HTR-8/SVneo (cell line): Measurements from ENCODE around the gene PIK3R1.

Source experiments
- DNase-seq: peaks from one replicate; pipeline ENCODE4 v3.0.0; 2011; ENCODE audit warnings: low spot score, mixed read lengths; ENCODE audit not compliant: insufficient read length
- FAIRE-seq: peaks from 2 replicates; lab custom pipeline; 2011; peaks lifted over from hg19 to GRCh38; lab: Jason Lieb, UNC

Gene PIK3R1

DNA sequence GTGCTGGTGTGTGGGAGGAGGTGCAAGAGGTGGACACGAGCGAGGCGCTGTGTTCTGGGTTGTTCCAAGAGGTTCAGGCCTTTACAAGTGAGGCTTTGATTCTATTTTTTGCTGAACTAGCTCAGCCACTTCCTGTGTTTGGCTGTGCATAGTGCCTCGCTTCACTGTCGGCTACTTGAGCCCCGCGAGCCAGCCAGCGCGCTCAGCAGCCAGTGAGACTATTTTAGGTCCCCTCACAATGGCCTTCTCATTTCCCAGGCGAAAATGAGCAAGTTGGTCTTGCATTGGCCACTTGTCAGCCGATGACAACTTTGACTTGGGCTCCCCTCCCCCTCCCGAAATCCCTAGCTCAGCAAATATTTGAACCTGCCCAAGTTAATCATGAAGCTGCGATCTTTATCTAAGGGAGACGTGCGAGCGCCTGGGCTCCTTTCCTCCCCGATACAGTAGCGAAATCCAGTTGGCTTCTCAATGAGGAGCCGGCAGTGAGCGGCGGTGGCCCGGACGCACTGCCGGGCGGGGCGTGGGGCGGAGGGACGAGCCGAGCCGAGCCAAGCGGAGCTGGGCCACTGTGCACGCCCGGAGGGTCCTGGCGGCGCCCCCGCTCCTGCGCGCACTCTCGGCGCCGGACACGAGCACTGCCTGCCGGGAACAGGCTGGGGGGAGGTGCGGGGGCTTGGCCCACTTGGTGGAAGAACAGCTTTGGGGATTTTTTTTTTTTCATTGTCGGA lies 72.6 kb downstream of the PIK3R1 start:
- FAIRE-seq (no peak), DNase-seq (peak; percentile 30)

- no peak for DNase-seq
- no peak for FAIRE-seq
Observed at GRCh38 chr5:68288707-68289134, 73.2 kb downstream of the PIK3R1 start.

DNA sequence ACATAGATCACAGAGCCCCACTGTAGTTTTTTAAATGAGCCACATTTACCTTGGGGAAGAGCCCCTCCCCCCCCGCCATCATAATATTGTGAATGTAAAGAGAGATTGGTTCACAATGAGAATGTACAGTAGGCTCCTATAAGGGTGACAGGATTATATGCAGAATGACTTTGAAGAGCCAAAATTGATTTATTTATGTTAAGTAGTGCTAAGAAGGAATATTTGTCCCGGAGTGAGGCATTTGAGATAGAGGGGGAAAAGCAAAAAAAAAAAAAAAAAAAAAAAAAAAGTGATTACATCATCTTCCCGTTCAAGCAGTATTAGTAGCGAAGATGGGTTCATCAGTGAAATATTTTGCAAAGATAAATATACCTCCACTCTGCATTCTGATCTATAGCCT lies 73.9 kb downstream of the PIK3R1 start:
- no peak for DNase-seq
- FAIRE-seq: no peak

GRCh38 chr5:68290260-68290674 lies 74.7 kb downstream of the PIK3R1 start:
- no peak for FAIRE-seq

DNA sequence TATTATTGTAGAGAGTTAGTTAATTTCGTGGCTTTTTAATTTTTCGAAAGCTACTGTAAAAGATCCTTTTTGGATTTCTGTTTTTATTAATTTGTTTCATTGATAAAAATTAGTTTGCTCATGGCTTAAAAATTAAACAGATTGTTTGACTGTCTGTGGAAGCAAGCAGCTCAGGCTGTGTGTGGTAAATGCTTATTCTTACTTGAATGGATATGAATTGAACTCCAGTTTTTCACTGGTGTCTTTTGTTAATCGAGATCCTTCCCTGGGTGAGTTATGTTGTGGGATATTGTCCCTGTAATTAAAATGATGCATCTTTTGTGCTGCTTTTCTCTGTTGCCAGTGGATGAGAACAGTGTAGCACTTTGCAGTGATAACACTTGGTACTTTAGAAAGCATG lies 75.3 kb downstream of the PIK3R1 start:
- DNase-seq: no peak
- FAIRE-seq: no peak

More at GRCh38 chr5:68290260-68290674, 74.7 kb downstream of the PIK3R1 start:
- no peak for DNase-seq

DNA sequence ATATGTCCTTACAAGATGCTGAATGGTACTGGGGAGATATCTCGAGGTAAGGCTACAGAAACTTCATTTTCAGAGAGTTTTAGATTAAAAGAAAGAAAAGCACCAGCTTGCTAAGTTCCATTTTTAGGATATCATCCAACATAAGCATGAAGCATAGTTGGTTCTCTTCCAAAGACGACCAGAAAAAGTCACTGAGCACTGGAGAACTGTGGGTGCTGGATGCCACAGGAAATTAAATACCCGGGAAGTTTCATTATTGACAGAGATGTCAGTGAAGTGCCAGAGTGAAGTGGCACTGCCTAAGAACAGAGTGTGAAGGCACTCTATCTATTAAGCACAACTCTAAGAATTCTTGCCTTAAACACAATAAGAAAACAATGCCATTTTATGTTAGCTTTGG lies 76.8 kb downstream of the PIK3R1 start:
- no peak for DNase-seq
- no peak for FAIRE-seq

DNA sequence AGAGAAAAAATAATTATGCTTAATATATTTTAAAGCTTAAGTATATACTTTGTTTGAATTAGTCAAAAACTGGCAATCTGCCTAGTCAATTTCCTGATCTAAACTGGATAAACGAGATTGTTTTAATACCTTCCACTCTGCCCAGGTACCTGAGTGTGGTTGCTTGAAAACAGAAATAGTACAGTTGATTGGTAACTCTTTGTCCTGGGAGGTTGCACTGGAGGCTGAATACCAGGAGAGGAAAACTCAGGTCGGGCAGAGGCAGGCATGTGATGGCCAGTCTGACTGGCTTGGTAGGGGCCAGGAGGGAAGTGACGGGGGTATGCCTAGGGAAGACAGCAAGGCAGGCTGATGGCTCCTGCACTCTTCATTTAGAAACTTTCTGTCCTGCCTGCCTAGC lies 80.2 kb downstream of the PIK3R1 start:
- DNase-seq (no peak), FAIRE-seq (no peak)

- DNase-seq (no peak), FAIRE-seq (no peak)
Observed at GRCh38 chr5:68296895-68297294, 81.3 kb downstream of the PIK3R1 start.

GRCh38 chr5:68297656-68298055 lies 82.1 kb downstream of the PIK3R1 start:
- FAIRE-seq (no peak), DNase-seq (no peak)

DNA sequence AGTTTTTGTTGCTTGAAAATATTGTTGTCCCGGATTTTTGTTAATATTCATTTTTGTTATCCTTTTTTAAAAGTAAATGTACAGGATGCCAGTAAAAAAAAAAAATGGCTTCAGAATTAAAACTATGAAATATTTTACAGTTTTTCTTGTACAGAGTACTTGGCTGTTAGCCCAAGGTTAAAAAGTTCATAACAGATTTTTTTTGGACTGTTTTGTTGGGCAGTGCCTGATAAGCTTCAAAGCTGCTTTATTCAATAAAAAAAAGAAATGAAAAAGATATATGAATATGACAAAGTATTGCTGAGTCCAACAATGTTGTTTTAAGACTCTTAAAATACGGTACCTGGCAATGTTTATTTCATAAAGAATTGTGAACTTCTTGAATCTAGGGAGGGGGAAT lies 82.9 kb downstream of the PIK3R1 start:
- FAIRE-seq (no peak), DNase-seq (no peak)

DNA sequence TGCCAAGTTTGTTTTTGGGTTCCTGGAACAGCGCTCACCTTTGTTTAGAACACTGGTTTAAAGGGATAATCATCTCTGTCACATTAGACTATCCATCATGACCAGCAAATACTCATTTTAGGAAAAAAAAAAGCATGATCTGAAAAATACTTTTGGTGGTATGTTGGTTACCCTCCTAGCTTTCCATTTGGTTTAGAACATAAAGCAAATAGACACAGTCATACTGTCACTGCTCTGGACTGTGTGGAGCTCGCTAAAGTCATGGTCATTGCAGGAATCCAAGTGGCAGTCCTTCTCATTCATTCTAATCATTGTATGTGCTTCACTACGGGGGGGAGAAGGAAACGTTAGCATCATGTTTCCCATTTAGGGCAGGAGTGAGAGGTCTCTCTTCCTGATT lies 83.5 kb downstream of the PIK3R1 start:
- FAIRE-seq: no peak
- DNase-seq: no peak

DNA sequence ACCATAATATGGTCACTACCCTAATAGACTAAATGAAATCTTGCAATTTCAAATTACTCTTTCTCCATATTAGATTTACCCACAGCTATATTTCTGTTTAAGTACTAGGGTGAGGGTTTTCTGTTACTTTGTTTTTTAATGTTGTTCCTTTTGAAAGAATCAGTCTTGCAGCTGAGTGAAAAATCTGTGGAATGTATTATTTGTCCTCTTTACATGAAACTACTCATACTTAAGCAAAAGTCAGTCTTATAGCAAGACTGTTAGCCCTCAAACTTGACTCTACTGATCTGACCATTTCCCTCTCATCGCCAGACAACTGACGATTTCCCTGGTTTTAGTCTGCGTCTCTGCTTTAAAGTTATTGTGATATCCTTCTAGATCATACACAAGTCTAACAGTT lies 84.0 kb downstream of the PIK3R1 start:
- FAIRE-seq (no peak), DNase-seq (no peak)

GRCh38 chr5:68303038-68303738 lies 87.6 kb downstream of the PIK3R1 start:
- FAIRE-seq (no peak), DNase-seq (no peak)

GRCh38 chr5:68303754-68304420 lies 88.3 kb downstream of the PIK3R1 start:
- DNase-seq (no peak), FAIRE-seq (no peak)

- DNase-seq (peak; percentile 22), FAIRE-seq (no peak)
Observed at GRCh38 chr5:68304421-68305052, 89.0 kb downstream of the PIK3R1 start.

DNA sequence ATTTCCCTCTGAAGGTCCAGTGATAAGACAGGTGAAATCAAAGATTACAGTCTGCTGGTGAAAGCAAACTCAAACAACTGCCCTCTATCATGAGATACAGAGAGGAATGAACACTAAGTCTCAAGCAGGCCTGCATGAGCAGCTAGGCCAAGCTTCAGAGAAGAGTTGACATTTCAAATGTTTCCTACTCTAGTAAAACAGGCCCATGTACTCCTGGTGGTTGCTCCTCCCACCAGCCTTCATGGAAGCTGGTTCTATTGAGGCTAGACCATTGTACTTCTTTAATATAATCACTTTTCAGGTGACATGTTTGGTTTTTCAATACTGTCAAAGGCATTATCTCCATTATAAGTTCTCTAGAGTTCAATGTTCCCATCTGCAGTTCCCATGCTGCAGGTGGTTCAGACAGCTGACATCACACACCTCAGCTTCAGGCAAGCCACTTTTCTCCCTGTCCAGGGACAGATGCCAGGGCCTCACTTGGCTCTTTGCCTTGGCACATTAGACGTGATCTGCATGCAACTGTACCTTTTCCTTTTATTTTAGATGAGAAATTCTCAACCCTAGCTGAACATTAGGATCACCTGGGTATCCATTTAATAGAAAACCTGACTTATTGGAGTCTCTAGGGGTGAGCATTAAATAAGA lies 89.8 kb downstream of the PIK3R1 start:
- FAIRE-seq: no peak
- no peak for DNase-seq

- no peak for DNase-seq
- no peak for FAIRE-seq
Observed at GRCh38 chr5:68306361-68307014, 90.9 kb downstream of the PIK3R1 start.

DNA sequence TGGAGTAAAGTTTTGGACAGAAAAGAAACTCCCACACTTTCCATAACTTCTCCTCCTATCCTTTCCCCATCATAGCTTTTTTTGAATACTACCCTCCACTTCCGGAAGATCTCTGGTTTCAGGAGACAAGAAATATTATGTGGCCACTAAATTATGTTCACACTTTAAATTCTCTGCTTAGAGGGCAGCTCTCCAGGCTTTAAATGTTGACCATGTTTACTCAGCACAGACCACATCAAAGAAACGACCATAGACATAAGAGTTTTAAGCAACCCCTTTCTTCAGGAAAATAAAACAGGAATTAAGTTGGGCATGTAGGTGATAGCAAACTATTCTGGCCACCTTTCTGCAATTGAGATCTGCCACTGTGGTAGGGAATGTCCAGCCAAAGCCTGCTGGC lies 97.8 kb downstream of the PIK3R1 start:
- DNase-seq (no peak), FAIRE-seq (no peak)

DNA sequence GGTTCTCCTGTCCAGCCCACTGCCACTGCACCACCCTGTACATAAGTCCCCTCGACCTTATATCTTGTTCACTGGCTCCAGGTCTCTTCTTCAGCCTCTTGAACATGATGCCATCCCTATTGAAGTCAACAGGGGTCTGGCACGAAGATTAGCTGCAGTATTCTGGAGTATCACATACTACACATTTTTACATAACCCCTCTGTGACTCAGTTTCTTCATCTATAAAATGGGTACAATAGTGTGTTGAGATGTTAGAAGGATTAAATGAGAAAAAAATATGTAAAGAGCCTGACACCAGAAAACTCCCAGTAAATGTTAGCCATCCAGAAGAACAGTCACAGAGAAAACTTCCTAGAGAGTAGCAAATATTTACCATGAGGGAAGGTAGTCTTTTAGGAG lies 98.9 kb downstream of the PIK3R1 start:
- FAIRE-seq: no peak
- no peak for DNase-seq
